Measurements from ENCODE around the gene PDIA3.
A peak's percentile ranks its signal among the peaks of the same experiment; 100 is the strongest.
"Not testable (repeated sequence)": the region's sequence is repeated elsewhere in the genome, so short reads cannot be mapped to it uniquely, and the experiment has no call there.

The PDIA3 gene

DNA sequence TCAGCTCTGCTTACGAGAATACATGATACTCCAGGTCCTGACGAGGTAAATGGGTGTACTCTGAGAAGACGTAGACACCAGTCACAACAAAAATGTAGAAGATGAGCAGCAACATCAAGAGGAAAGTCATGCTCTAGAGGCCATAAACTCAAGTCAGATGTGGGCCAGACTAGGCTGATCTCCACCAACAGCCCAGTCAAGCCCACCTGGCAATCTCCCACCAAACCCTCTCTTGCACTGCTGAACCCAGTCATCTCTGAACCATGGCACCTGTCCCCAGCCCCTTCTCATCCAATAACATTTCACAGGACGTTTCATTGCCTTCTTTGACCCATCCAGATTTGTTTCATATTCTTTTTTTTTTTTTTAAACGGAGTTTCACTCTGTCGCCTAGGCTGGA lies 10.8 kb upstream of the PDIA3 start:
- TF ChIP-seq, protein P1, sequence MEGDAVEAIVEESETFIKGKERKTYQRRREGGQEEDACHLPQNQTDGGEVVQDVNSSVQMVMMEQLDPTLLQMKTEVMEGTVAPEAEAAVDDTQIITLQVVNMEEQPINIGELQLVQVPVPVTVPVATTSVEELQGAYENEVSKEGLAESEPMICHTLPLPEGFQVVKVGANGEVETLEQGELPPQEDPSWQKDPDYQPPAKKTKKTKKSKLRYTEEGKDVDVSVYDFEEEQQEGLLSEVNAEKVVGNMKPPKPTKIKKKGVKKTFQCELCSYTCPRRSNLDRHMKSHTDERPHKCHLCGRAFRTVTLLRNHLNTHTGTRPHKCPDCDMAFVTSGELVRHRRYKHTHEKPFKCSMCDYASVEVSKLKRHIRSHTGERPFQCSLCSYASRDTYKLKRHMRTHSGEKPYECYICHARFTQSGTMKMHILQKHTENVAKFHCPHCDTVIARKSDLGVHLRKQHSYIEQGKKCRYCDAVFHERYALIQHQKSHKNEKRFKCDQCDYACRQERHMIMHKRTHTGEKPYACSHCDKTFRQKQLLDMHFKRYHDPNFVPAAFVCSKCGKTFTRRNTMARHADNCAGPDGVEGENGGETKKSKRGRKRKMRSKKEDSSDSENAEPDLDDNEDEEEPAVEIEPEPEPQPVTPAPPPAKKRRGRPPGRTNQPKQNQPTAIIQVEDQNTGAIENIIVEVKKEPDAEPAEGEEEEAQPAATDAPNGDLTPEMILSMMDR (IDR thresholded peaks at IDR 0.05): no peak
- H3K9me3 ChIP-seq: no peaks in the 10 kb centered on the region
- intact Hi-C loops (cut with DNase I; ENCODE audit: low total_unique reads): no loop called here
- H3K27me3 ChIP-seq: no peaks in the 10 kb centered on the region
- H3K4me3 ChIP-seq: no peak overlapping the region
- H3K27ac ChIP-seq: no peak overlapping the region
- no peak for DNase-seq
- H3K4me1 ChIP-seq: no peaks in the 10 kb centered on the region
- H3K36me3 ChIP-seq: no peaks in the 10 kb centered on the region

DNA sequence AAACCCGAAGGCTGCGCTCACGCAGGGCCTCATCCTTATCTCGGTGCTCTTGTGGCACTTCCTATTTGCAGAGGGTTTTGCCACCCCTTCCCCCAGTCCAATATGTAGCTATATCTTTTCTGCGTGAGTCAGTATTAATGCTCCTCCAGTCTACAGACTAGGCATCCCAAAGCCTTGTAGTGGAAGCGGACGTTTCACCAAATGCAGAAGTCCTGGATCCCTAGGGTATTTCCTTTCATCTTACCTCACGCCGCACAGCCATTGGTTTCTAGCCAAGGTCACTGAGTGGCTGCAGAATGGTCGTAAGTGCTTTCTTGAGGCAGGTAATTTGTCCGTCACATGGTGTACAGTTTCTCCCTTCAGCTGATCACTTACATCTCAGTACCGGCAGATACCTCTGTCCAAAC lies 668 bp downstream of the PDIA3 start:
- intact Hi-C loops (cut with DNase I; ENCODE audit: low total_unique reads); H3K9me3 ChIP-seq; H3K36me3 ChIP-seq; DNase-seq; H3K27me3 ChIP-seq: not testable (repeated sequence)
- H3K4me3 ChIP-seq: peak overlapping the region; percentile 71 to 76
- peaks cover 0 to 45% (median 38%) of the 10 kb centered on the region in 4 donors for H3K4me1 ChIP-seq
- peak overlapping the region; percentile 93 to 96 for H3K27ac ChIP-seq

DNA sequence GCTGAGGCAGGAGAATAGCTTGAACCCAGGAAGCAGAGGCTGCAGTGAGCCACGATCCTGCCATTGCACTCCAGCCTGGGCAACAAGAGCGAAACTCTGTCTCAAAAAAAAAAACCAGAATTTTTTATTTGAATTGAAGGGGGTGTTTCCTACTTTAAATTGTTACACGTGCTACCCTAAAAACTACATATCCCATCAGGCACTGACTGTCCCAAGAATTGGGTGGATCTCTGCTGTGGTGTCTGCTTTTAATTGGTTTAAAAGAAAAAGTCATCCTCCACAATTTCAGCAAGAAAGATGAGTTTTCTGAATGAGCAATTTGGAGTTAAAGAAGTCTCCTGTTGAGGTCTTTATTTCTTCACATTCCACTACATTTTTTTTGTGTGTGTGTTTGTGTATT lies 2.1 kb downstream of the PDIA3 start:
- H3K36me3 ChIP-seq: peaks cover 0 to 7% (median 0%) of the 10 kb centered on the region in 3 donors
- DNase-seq: no peak
- H3K9me3 ChIP-seq: no peaks in the 10 kb centered on the region
- no peaks in the 10 kb centered on the region for H3K27me3 ChIP-seq
- TF ChIP-seq, protein P1 (IDR thresholded peaks at IDR 0.05): no peak
- peaks cover 0 to 48% (median 40%) of the 10 kb centered on the region in 4 donors for H3K4me1 ChIP-seq
- peak overlapping the region; percentile 71 to 76 for H3K4me3 ChIP-seq
- intact Hi-C loops (cut with DNase I; ENCODE audit: low total_unique reads): no loop called here
- H3K27ac ChIP-seq: no peak overlapping the region

DNA sequence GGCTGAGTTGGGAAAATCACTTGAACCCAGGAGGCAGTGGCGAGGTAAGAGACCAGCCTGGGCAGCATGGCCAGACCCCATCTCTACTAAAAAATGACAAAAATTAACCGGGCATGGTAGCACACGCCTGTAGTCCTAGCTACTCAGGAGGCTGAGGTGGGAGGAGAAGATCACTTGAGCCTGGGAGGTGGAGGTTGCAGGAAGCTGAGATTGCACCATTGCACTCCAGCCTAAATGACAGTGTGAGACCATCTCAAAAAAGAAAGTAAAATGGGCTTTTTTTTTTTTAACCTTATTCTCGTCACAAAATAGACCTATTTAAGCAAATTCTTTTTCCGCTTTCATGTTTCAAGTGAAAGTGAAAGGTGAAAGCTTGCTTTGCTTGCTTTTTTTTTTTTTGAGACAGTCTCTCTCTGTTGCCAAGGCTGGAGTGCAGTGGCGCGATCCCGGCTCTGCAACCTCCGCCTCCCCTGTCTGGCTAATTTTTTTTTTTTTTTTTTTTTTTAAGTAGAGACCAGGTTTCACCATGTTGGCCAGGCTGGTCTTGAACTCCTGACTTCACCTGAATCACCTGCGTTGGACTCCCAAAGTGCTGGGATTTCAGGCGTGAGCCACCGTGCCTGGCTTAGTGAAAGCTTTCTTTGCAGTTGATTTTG lies 3.6 kb downstream of the PDIA3 start:
- DNase-seq: no peak
- Histone ChIP-seq H3K9me3 (no peaks in the 10 kb centered on the region), H3K27me3 (no peaks in the 10 kb centered on the region), H3K27ac (peak overlapping the region in 1 of 2 donors; percentile 0), H3K4me1 (peaks cover 0 to 48% (median 40%) of the 10 kb centered on the region in 4 donors), H3K4me3 (peak overlapping the region in 1 of 2 donors; percentile 16), H3K36me3 (peaks cover 4 to 17% (median 6%) of the 10 kb centered on the region in 3 donors)
- intact Hi-C loops (cut with DNase I; ENCODE audit: low total_unique reads): no loop called here
- TF ChIP-seq, protein P1 (IDR thresholded peaks at IDR 0.05): no peak

DNA sequence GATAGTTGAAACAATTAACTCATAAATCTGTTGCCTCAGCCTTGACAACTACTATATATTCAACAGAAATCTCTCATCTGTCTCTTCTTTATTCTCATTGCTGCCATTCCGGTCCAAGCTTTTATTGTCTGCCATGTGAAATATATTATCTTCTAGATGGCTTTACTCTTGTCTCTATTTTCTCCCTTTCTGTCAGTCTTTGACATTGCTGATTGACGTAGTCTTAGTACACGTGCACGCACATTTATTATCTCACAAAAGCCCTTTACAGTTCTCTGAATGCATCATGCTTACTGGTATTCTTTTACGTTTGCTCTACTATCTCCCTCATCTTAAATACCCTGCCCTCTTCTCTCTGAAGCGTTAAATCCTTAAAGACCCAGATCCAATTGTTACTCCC lies 5.6 kb downstream of the PDIA3 start:
- Histone ChIP-seq H3K36me3 (peaks cover 16 to 32% (median 25%) of the 10 kb centered on the region in 3 donors), H3K4me1 (peaks cover 0 to 45% (median 38%) of the 10 kb centered on the region in 4 donors)

DNA sequence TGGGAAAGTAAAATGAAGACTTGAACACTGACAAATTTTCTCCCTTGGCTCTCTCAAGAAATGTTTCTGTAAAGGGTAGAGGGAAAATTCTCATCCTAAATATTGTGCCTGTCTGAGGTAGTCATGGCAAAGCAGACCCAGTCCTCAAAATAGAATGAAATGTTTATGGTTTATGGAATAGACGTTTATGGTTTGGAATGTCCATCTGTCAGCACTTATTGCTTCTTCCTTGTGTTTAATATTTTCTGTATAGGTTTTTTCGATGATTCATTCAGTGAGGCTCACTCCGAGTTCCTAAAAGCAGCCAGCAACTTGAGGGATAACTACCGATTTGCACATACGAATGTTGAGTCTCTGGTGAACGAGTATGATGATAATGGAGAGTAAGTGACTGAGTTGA lies 16.6 kb downstream of the PDIA3 start:
- TF ChIP-seq, protein P1 (IDR thresholded peaks at IDR 0.05): no peak
- DNase-seq: no peak
- intact Hi-C loops (cut with DNase I; ENCODE audit: low total_unique reads): no loop called here
- H3K4me3 ChIP-seq: no peak overlapping the region
- no peak overlapping the region for H3K27ac ChIP-seq
- peaks cover 0 to 5% (median 0%) of the 10 kb centered on the region in 4 donors for H3K4me1 ChIP-seq
- H3K9me3 ChIP-seq: no peaks in the 10 kb centered on the region
- H3K27me3 ChIP-seq: no peaks in the 10 kb centered on the region
- peaks cover 71 to 97% (median 87%) of the 10 kb centered on the region in 3 donors for H3K36me3 ChIP-seq

More for the DNA sequence above, 5.6 kb downstream of the PDIA3 start:
- no peak for DNase-seq
- Histone ChIP-seq H3K27ac (no peak overlapping the region), H3K9me3 (no peaks in the 10 kb centered on the region), H3K27me3 (no peaks in the 10 kb centered on the region), H3K4me3 (no peak overlapping the region)
- intact Hi-C loops (cut with DNase I; ENCODE audit: low total_unique reads): no loop called here
- TF ChIP-seq, protein P1 (IDR thresholded peaks at IDR 0.05): no peak
